HG02970 (cell line): ENCODE data around the gene QSOX2.

Experiments
- ATAC-seq: cut with Tn5 transposase; IDR thresholded peaks from one replicate; pipeline ENCODE4 v1.9.1; 2021; ENCODE audit warnings: mild to moderate bottlenecking, moderate library complexity, moderate number of reproducible peaks; ENCODE audit not compliant: unreplicated experiment, low FRiP score

The QSOX2 gene

GRCh38 chr9:136205707-136205992, 40.0 kb downstream of the QSOX2 start:
- ATAC-seq: no peak

- ATAC-seq: no peak
Measured at GRCh38 chr9:136204838-136205706, 40.5 kb downstream of the QSOX2 start, which contains the start of gene LHX3. Gene LHX3, minus strand, starts transcription at chr9:136205128. Its CDS starts 116 bp downstream, at chr9:136205012.

DNA sequence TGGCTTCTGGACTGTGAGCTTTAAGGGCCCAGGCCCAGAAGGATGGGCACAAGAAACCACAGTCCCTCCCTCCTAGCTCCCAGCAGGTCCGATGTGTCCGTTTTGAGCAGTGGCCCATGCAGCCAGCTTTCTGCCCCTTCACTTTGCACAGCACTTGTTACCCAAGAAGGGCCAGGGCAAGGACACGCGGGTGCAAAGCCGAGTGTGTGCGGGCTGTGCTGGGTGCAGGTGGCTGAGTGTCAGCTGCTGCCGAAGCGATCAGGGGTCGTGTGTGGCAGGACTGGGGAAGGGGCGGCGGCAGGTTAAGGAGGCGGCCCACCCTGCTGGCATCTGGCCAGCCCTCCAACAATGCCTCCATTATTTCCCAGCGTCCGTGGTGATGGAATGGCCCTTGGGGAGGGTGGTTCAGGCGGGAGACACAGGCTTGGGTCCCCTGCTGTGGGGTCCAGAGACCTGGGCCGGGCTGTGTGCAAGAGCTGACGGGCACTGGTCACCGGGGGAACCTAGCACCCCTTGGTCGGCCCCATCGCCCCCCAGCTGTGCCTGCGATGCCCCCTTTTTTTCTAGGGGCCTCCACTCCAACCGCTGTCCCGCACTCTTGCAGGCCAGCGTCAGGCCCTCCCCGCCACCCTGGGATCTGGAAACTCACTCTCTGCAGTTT, 41.3 kb downstream of the QSOX2 start:
- no peak for ATAC-seq

GRCh38 chr9:136203408-136204144, 42.0 kb downstream of the QSOX2 start:
- no peak for ATAC-seq

DNA sequence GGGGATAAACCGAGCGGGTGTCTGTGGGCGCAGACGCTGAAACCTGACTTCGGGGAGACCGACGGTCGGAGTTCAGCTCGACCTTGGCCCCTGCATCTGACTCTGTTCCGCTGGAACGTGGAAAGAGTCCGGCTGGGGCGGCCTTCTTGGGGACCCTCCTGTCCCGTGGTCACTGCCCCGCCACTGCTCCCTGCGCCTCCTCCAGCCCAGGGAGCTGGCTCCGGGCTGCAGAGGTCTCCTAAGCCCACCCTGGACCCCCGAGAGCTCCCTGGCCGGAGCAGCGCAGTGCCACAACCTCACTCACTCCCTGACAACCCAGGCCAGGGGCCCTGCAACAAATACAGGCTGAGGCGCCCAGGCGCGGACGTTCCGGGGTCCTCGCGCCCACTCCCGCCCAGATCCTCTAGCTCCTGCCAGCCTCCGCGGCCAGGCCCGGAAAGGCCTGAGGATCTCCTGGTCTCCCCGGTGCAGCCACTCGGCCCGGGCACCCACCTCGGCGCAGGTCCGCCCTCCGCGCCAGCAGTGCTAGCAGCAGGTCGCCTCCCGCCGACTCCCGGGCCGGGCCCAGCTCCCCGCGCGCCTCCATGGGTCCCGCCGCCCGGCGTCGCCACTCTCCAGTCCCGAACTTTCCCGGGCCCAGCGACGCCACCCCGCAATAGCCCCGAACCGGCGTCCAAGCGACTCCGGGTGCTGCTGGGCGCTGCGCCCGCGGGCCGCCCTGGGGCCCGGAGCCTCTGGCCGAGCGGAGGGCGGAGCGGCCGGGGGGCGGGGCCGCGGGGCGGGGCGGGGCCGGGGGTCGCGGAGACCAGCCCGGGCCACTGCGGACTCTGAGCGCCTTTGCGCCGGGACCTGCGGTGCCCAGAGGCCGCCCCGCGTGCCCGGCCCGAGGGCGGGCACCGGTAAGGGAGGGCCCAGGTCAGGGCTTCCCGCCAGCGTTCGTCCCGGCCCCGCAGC, 42.9 kb downstream of the QSOX2 start:
- ATAC-seq: no peak

GRCh38 chr9:136201609-136202453, 43.8 kb downstream of the QSOX2 start:
- no peak for ATAC-seq

GRCh38 chr9:136201174-136201573, 44.4 kb downstream of the QSOX2 start:
- no peak for ATAC-seq

- no peak for ATAC-seq
Measured at GRCh38 chr9:136200424-136200823, 45.2 kb downstream of the QSOX2 start.

- no peak for ATAC-seq
Measured at GRCh38 chr9:136199391-136200288, 46.0 kb downstream of the QSOX2 start.

DNA sequence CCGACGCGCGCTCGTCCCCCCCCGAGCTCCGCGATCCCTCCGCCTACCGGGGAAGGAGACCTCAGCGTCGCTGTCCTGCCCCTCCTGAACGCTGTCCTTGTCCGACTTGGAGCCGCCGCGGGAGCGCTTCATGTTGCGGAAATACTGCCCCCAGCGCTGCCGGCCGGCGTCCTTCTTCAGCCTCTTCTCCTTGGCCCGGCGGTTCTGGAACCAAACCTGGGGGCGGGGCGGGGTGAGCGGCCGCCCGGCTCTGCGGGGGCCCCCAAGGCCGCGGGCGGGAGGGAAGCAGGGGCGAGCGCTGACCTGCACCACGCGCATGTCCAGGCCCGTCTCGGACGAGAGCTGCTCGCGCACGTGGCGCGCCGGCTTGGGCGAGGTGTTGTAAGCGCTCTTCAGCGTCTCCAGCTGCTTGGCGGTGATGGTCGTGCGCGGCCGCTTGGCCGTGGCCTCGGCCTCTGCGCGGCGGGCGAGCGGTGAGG, 47.0 kb downstream of the QSOX2 start:
- no peak for ATAC-seq

DNA sequence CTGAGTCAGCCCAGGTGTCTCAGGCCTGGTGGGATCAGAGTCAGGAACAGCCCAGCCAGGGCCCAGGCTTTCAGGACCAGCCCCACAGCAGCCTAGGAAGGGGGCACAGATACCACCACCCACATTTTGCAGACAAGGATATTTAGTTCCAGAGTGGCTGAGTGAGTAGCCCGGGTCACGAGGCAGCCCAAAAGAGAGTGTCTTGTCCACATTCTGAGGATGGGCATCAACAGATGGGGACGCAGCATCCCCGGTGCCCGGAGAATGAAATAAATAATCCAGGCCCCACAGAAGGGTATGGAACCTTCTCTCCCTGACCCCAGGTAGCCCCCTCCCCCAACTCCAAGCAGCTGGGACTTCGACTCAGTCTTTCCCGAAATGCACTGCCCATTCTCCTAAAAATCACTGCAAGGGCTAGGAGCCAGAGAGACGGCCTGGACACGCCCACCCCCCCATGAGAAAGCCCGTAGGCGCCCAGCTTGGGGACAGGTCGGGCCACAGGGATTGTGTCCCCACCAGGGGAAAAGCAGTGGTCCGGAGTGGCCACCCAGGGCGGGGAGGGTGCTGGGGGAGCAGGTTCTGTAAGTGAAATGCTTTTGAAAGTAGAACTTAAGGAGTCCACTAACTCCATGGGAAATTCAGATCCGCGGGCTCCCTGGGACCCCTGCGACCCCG, 47.5 kb downstream of the QSOX2 start:
- ATAC-seq: no peak

DNA sequence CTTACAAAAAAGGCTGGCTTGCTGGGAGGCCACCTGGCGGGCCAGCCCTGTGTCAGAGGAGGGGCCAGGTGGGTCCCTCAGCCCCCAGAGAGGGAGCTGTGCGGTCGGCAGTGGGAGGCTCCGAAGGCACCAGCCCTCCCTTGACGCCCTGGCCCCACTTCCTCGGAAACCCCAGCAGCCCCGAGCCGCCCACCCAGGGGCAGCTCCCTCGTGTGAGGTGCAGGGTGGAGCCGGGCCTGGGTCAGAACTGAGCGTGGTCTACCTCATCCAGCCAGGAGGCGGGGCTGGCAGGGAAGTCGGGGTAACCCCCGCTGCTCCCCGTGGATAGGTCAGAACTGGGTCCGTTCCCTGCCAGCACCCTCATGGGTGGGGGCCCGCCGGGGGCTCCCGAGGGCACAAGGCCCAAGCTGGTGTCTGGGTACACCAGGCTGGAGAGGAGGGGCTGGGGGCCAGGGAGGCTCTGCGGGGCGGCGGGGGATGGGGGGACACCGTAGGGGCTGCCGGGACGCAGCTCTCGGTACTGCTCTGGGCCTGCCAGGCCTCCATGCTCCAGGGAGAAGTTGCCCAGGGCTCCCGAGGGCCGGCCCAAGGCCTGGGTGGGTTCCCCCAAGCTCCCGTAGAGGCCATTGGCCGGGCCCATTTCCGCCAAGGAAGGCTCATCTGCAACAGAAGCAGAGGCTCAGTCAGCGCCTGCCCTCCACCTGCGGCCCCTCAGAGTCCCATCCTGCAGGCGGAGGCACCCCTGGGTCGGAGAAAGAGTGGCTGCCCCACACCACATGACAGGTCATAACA, 48.3 kb downstream of the QSOX2 start:
- ATAC-seq: no peak

- ATAC-seq: no peak
Measured at GRCh38 chr9:136196404-136197083, 49.1 kb downstream of the QSOX2 start.

GRCh38 chr9:136194540-136194939, 51.1 kb downstream of the QSOX2 start:
- no peak for ATAC-seq

DNA sequence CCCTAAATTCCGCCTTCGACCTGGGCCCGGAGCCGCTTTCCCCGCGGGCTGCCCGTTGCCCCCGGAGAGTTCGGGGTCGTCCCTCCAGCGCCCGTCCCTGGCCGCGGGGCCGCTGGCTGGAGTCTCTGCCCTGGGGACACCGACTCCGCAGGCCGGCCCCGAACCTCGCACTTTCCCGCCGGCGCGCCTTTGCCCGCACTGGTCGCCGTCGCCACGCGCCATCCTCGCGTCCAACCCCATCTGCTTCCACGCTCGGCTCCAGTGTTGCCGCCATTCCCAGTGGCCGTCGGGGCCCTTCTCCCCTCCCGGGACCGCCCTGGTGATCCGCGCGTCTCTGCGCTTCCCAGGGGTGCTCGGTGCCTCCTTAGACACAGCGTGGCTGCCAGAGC, 51.7 kb downstream of the QSOX2 start:
- ATAC-seq: no peak

DNA sequence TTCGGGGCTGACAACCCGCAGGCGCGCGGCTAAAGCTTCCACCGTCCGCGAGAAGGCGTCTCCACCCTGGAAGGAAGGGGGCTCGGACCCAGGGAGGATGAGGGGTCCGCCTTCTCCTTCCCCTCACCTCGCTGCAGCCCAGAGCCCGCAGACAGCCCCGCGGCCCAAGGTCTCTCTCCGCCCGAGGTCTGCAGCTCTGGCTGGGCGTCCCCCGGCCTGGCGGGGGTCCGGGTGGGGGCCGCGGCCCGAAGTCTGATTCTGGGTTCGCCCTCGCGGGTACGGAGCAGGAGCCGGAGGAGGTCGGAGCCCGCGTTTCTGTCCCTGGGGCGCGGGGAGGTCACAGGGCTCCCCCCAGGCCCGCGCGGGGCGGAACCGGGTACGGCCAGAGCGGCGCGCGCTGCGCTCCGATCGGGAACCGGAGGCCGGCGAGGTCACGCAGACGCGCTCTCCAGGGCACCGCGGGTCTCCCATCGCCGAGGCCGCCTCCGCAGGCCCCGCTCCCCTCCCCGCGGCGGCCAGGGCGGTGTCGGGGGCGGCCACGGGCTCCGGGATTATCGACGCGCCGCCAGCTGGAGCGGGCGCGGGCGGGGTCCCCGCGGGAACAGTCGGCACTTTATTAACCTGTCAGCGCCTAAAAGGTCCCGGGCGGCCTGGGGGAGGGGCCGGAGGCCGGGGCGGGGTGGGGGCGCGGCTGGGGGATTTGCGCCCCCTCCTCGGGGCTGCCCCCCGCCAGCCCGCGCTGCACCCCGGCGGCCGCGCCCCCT, 52.3 kb downstream of the QSOX2 start:
- ATAC-seq: no peak
